ENCODE results near the gene RAPGEF1. TPM values are rescaled to one million over a fixed set of nuclear protein-coding genes. Genes with fewer than 3 reads are reported as not detected.

RAPGEF1 gene
- polyA plus RNA-seq, 3 donors = 38.5 to 44.6 (median 39.7) TPM

DNA sequence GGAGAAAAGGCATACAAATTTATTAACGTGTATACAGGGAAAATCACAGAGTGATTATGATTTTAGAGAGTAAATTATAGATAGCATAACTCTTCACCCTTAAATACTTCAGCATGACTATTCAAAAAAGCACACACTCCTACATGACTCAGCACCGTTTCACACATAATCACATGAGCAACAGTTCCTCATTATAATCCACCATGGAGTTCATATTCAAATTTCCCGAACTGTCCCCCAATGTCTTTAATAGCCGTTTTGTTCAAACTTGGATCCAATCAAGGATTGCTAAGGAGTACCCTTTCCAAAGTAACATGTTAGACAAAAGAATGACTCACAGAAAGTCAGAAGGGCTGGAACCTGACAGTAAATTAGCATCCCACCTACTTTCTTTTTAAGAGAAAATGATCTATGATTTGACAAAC is 32.1 kb downstream of the RAPGEF1 start:
- DNase-seq = no peak

DNA sequence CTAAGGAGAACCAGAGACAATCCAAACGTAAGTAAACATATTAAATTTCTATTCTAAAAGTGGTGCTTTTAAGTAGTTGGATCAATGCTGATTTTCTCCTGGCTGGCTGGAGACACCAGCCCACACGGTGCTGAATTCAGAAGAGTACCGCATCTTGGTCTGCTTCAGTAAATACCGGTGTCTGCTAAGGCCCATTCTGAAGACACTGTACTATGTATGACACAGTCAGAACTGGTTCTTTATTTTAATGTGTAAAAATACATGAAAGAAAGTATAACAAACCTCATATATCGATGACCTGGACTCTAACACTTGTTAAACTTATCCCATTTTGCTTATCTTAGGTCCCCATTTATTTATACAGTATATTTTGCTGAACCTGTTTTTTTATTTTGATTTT is 32.8 kb downstream of the RAPGEF1 start:
- no peak for DNase-seq

DNA sequence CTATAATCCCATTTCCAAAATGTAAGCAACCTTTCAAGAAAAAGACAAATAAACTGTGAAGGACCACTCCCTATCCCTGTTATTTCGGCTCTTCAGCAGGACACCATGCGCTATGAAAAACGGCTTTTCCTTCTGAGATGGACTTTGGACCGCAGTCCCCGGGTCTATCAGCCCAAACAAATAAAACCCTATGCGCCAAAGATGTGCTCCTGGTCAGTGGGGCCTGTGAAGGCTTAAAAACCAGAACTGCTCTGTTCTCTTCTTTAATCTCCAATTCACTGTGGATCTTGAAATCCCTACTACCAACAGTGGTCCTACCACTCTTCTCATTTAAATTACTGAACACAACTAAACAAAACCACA is 33.3 kb downstream of the RAPGEF1 start:
- no peak for DNase-seq

DNA sequence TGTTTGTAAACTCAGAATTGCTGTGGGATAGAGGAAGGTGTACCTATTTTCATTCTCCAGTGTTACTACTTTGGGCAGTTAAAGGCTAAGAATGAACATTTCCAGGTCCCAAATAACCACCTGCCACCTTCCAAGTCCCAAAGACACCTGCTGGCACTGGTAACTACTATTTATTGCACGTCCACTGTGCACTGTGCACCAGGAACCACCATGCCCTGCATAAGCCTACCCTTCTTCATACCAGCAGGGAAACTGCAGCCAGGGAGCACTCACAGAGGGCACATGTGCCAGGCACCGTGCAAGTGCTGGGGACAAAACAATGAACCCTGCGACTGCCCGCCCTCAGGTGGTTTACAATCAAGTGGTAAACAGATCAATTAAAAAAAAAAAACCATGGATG is 34.9 kb downstream of the RAPGEF1 start:
- DNase-seq = no peak

DNA sequence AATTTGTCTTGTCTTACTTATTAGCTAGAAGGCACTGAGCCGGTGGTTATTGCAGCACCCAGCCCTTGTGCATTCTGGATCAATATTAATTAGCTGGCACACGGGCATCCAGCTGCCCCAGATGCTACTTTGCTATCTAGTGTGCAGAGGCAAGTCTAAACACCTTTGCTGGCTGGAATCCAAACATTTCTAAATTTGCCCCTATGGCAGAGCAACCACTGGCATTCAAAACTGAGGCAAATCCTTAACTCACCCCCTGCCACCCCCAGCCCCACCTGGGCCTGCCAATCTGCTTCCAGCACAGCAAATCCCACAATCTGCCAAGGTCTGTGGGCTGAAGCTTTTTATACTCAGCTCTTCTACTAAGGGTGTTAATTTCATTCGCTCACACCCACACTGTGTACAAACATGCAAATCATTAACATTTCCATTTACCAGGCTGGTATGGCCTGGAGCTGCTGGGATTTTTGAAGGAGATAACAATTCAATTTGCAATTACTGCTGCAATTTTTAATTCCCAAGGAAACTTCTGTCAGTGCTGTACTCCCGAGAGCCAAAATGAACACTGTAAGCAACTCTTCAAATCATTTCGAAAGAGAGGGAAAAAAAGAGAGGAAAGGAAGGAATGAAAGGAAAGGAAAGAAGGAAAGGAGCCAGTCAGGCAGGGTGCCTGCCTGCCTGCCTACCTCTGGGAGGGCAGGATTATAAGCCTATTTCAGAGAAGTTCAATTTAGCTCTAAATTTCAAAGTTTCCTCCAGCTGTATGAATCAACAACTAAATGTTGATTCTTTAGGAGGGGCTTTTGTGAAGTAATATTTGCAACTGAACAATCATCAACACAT is 35.5 kb downstream of the RAPGEF1 start:
- no peak for DNase-seq

DNA sequence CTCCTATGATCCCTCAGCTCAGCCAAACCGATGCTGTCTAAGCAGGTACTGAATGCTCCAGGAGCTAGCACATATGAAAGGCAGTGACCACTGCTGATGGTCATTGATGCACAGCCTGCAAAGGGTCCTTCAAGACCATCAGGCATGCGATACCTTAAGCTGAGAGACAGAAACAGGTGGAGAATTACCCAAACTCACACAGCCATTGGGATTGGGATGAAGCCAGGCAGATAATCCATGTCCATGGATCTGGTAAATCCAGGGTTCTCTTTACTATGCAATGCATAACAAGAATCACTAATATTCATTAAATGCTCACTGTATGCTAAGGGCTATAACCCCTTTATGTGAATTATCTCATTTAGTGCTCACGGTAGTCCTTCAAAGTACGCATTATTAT is 36.2 kb downstream of the RAPGEF1 start:
- no peak for DNase-seq

DNA sequence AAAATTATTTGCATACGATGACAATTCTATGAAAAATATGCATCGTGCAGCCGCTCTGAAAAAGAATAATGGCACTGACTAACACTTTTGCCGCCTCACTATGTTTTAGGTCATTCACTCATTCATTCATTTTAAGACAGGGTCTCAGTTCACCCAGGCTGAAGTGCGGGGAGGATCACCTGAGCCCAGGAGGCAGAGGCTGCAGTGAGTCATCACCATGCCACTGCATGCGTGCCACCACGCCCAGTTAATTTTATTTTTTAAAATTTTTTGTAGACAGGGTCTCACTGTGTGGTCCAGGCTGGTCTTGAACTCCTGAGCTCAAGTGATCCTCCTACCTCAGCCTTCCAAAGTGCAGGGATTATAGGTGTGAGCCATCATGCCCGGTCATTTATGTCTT is 37.0 kb downstream of the RAPGEF1 start:
- DNase-seq = no peak

DNA sequence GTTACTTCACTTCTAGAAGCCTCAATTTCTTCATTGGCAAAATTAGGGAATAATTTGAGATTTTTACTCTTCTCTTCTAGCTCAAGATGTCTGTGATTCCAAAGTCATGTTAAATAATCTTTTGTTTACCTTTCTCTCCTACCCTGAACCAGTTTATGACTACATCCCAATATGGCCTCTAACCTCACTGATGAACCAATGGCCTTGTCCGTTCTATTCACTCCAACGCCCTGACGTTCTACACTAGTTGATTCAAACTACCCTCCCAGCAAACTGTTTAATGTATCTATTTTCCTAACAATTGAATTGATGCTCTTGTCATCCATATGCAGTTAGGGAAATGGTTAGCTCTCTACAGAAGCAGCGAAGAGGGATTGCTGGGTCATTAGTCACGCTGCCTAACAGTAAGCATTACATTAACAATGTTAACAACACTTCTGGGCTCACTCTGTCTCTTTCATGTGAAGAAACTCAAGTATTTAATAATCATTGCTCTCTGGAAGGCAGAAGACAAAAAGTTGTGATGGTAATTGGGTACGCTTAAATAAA is 38.0 kb downstream of the RAPGEF1 start:
- no peak for DNase-seq

DNA sequence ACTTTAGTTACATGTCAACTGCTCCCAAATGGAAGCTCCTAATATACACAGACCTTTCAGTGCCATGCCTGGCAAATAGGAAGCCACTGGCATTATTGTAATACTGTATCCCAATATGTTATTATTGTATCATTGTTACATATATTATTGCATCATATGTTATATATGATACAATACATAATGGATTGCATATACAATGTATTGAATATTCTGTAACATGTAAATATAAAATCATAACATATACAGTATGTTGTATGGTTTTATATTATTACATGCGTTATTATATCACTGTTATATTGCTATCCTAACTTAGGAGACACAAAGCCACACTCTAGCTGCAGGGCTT is 38.5 kb downstream of the RAPGEF1 start:
- no peak for DNase-seq

DNA sequence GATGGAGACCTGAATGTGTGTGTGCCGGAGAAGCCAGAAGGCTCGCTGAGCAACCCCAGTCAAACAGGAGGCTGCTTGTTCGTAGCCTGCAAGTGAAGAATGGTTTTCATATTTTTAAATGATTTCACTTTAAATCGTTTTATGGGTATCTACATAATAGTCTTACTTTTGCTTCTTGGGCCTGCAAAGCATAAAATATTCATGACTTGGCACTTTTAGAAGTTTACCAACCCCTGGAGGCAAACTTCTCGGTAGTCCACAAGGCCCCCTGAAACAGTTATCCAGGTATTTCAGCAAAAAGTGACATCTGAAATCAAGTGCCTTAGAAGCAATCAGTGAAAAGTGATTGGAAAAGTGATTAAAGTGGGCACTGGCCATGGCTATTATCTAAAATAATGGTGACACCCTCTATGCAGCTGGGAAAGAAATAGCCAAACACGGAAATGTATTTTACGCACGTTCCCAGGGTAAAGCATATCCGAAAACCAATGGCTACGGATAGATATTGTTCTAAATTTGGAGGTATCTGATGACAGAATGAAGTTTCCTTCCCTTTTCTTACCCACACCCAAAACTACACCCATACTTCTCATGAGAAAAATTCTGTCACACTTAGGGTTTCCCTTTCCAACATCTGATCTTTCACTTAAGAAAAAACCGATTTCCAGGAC is 39.0 kb downstream of the RAPGEF1 start:
- no peak for DNase-seq

DNA sequence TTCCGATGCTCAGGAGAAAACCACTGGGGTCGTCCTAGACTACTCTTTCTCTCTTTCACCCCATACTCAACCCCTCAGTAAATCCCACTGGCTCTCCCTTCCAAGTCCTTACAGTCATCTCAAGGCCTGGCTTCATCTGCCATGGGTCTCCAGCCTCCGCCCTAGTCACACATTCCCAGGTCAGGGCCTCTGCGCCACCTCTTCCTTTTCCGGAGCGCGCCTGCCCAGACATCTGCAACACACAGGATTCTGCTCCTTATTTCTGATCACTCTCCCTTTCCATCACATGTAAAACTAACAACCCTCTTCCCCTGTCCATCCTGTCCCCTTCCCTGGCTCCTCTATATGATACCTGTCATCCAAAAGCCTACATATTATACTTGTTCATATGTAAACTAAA is 39.8 kb downstream of the RAPGEF1 start:
- no peak for DNase-seq

DNA sequence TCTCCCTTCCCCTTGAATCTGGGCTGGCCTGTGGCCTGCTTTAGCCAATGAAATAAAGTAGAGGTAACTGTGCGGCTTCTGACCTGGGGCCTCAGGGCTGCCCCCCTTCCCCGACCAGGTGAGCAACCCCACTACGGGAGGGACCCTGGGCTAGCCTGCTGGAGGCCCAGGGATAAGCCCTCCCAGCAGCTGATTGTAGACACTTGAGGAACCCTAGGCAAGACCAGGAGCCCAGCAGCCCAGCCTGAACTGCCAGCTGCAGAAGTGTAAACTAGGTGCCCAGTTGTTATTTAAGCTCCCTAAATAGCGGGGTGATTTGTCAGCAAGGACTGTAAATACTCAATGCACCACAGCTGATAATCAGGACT is 41.3 kb downstream of the RAPGEF1 start:
- no peak for DNase-seq

DNA sequence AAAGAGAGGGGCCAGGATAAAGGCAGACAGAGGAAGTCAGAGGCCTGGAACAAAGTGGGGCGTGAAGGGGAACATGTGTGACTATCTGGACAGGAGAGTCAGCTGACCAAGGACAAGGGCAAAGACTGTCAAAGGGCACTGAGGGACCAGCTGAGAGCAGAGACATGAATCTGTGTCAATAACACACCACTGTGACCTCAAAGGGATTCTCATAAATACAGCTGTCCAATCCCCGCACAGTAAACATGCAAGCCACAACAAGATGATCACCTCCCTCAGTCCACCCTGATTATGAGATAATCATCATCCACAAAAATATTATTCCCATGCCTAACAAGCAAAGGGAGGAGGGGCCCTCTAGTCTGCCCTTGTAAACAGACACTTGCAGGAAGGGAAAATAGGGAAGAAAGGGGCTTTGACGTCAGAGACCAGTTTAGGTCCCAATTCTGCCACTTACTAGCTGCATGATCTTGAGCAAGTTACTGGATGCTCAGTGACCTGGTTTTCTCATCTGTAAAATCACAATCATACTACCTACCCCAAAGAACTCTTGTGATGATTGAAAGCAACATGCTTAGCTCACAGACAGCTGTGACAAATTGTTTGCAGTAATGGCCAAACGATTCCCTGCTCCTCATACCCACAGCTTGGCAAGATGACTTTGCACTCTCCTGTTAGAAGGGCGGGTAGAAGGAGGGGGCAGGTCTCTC is 41.8 kb downstream of the RAPGEF1 start:
- DNase-seq = no peak

DNA sequence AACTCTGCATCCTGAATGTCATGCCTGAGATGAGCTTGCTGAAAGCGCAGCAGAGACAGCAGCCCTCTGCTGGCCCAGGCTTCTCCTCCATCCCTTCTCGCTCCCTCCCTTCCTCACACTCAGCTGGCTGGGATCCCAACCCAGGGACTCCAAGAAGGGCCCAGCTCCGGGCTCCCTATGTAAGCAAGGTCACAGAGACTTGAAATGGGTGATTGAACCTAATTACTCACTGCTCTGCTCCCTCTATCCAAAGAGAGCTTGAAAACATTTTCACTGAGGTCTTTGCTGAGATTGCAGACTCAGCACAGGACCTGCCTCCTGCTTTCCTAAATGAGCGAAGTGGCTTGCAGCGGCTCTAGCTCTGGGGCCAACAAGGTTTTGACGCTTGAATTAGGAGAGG is 42.8 kb downstream of the RAPGEF1 start:
- DNase-seq = peak; percentile 82

DNA sequence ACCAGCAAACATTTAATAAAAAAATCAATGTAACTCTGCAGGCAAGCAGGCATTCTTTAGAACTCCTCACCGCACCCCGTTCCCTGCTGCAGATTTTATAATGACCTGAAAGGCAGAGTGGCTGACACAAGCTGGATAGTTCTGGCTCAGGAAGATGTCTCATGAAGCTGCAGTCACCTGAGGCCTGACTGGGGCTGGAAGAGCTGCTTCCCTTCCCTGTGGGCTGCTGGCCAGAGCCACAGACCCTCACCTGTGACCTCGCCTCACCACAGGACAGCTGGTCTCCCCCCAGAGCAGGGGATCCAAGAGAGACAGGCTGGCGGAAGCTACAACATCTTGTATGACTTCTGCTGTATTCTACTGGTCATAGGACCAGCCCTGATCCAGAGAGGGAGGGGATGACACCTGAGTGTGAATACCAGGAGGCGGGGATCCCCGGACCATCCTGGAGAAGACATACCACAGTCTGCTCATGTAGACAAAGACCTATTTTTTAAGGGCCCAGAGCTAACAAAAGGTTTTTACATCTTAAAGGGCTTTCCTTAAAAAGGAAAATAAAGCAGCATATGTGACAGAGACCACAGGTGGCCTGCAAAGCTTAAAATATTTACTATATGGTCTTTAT is 43.9 kb downstream of the RAPGEF1 start:
- DNase-seq = no peak

DNA sequence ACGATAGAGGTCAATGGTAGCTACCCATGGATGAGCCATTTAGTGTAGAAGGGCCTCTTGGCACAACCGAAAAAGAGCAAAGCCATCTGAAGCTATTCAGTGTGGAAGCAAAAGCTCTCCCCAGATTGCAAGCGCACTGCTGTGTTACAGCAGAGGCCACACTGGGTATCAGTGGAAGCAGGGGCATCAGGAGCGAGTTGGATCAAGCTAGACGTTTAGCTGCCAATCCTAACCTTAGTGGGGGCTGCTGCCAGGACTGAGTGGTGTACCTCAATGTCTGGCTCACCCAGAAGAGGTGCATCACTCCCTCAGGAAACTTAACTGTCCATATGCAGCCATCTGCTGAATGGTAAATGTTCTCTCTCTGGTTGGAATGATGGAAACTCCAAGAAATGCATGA is 44.5 kb downstream of the RAPGEF1 start:
- no peak for DNase-seq

DNA sequence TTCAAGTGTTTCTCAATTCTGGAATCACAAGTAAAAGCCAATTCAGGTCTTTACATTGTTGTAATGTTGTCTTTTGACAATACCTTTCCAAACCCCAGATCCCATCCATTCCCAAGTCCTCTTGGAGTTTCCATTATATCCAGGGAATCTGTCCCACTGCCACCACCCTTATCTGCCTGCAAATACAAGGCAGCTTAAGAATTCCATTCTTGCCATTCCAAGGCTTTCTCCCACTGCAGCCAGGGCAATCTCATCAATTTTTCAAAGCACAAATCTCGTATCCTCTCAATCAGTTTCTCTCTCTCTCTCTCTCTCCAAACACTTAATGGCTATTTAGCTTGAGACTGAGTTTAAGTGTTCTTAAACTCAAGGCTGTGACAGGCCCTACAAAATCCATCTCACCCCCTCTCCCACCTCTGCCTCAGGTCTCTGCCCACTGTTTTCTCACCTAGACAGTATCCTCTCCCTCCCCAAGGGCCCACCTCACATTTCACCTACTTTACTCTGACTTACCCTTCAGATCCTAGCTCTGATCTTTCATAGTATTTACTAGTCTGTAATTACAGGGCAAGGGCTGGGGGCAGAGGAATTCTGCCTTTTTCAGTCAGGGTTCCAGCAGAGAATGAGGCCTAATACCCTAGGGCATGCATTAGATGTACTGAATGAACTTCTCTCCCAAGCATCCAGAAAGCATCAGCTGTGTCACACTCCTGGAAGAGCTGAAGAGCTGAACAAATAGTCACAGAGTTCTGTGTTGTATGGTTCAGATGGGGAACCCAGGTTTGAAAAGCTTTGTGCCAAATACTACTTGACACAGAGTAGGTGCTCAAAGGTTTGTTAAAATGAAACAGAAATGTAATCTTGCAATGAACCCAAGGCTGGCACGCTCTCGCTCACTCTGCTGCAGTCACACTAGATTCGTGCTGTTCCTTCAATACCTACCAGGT is 46.0 kb downstream of the RAPGEF1 start:
- DNase-seq = no peak

DNA sequence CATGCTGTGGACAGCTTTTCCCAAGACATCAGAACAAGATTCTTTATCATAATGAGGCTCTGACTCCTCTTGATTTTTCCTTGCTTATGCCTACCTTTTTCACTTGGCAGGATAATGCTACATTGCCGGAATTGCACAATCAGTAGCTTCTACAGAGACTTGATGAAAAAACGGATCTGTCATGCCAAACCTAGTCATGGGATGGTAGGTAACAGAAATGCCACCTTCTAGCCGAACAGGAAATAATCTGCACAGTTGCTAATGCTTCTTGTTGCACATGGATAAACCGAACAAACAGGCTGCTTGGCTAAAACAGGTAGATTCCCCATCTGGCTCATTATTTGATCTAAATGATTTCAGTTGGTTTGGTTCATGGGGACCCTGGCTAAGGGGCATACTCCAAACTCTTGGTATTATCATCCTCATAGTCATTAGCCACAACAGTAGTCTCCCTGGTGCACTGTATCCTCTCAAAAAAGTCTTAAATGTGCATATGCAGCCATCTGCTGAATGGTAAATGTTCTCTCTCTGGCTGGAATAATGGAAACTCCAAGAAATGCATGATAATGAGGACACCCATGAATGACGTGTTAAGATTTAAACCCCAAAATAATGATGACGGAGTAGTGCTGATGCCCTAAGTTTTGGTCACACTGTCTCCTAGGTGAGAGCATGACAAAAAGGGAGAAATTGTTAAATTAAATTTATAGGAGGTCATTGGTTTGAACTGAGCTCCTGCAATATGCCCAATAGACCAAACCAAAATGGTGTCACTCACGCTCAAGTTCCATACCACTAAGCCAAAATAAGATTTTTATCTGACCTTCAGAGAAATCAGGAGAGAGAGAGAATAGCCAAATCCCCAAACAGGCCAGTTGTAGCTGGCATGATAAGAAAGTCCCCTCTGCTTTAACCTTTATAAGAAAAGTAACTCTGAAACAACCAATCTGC is 47.0 kb downstream of the RAPGEF1 start:
- no peak for DNase-seq

DNA sequence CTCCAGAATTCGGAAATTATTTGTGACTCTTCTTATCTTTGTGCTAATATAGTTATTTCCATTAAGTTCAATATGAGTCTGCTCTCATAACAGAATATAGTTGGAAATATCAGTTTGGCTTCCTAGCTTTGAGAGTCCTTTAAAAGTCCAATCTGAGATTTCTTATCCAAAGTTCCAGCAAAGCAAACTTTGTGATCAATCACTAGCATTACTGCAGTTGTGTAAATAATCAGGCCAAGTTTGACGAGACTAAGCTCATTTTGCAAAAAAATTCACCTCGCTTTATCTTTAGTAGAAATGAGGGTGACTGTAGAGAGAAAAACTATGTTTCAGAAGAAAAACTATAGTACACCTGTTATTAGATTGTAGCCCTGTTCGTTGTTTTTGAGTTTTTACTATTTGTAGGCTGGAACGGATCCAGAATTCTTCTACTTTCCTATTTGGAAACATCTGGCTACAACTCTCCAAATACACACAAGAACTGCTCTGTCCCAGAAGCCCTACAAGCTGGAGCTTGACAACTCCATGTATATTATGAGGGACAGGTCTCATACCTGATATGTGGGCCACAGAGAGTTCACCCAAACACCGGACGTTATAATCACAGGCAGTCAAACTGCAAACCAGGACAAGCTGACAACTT is 47.8 kb downstream of the RAPGEF1 start:
- no peak for DNase-seq
